NCI-H1694 treated with DMSO at 0.1 percent for 48 hours (cell line): ENCODE data around the gene SPPL2B.

Source experiments
- DNase-seq: peaks from one replicate; lab custom pipeline; 2025; lab: John Stamatoyannopoulos, UW

The SPPL2B gene

DNA sequence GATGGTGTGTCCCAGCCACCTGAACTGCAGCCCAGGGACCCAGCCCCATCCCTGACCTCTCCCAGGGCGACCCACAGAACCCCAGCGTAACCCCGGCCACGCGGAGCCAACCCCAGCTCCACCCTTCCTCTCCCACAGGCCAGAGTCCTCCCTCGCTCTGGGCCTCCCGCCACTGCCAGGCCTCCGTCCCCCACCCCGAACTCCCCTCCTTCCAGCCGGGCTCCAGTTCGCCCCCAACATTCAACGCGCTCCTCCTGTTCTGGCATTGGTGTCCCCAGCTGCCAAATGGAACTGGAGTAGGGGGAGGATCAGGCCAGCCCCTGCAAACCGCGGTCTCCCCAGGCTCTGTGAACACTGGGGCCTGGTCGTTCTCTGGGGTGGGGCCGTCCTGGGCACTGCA lies 28.0 kb upstream of the SPPL2B start:
- no peak for DNase-seq

DNA sequence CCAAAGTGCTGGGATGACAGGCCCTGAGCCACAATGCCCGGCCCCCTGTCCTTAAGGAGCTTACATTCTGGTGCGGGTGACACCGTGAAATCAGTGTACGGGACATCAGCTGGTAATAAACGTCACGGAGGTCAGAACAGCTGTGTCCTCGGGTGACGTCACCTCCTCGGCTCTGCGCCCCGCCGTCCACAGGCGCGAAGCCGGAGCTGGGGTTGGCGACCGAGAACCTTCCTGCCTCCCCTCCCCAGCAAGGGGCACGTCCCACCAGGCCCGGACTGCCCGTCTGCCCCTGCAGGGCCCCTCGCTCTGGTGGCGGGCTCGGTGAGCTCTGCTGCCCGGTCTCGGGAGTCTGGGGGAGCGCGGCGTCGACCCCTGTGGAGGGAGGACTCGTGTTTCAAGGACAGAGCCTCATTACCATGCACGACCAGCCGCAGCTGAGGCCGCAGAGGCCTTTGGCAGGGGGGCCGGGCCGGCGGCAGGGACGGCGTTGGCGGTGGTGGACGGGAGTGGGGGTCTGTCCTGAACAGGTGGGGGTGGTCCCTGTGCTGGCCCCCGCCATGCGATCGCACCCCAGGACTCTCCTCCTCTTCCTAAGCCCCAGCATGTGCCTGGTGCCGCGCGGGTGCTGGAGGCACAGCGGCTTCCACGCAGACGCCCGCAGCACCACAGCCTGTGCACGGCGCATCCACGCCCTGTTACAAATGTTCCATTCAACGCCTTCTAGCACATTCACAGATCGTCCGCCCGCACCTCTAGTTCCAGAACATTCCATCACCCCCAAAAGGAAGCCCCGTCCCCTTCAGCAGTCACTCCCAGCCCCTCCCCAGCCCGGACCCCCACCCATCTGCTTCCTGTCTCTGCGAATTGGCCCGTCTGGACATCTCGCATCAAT lies 25.9 kb upstream of the SPPL2B start:
- no peak for DNase-seq

DNA sequence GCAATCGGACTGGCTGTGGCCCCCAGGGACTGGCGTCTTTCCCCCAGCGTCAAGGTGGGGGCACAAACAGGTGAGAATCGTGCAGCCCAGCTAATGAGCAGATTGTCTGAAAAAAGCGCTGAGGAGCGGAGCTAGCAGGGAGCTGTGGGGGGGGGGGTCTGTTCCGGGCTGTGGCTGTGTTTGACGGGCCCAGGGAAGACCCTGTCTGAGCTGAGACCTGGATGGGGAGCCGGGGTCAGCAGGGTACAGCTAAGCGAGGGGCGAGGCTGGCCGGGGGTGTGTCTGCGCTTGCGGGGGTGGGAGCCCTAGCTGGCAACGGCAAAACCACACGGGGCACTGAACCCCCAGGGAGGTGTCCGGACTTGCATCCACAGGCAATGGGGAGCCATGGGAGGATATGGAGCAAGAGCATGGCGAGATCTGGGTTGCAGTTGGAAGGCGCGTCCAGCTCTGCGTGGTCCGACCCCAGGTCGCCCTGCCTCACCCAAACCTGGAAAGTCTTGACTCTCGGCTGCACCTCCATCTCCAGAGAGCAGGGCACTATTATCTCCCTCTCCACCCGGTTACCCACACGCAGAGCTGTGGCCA lies 25.2 kb upstream of the SPPL2B start:
- DNase-seq, result no peak

DNA sequence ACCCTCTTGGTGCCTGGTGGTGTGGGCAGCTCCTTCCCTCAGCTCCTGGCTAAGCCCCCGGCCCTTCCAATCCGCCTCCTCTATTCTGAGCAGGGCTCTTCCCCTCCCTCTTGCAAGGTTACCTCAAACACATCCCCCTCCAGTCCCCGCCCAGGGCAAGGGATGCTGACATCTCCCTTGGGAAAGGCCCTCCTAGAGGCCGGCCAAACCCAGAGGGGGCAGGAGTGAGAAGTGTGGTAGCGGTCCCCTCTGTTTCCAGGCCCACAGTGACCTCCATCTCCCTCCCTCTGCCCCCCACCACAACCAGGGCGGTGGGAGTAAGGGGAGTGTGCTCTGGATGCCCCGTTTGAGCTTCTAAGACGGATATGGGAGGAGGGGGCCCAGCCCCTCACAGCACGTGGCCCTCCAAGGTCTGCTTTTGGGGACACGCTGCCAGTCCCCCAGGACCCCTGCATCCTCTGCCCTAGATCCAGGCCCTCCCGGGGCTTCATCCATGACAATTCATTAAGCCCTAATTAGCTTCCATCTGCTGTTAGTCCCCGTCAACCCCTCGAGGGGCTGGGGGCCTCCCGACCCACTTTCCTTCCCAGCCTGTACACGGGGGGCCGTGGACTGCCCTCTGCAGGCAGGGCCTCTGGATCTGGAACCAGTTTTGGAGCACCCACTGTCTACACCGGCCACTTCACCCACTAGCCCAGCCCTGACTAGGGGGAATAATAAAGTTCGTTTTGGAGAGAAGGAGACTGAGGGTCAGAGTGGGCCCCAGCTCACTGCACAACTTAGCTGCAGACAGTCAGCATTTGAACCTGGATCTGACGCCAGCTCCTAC lies 22.8 kb upstream of the SPPL2B start:
- no peak for DNase-seq

DNA sequence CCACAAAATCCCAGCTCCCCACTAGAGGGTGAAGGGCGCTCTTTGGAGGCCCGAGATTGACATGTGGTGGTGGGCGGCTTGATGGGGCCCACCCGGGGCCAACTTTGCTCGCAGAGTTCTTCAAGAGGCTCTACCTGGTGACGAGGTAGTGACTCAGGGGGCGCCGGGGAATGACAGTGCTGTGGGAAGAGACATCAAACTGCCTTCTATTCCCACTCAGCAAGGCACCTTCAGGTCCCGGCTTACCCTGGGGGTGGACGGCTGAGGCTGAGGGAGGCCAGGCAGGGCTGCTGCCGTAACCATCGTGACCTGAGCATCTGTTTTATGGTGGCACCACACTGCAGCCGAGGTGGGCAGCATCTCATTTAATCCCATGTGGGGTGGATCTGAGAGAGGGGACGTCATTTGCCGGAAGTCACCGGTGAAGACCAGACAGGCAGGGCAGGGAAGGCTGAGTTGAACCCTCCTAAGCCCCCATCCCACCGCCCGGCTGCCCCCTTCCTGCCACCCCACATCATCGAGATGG lies 22.1 kb upstream of the SPPL2B start:
- DNase-seq, result no peak

DNA sequence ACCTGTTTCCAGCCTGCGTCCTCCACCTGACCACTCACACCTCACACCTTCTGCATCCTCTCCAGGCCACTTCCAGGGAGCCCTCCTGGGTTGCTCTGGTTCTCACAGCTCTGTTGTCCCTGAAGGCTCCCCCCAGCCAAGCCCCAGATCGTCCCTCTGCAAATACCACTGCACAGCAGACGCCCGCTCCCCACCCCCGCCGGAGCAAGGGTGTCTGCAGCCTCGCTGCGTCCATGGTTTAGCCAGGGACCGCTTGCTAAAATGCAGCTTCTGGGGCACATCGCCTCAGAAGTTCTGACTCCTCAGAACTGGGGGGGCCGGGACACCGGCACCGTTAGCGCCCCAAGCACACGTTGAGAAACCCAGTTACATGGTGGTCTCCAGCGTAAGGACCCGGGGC lies 21.5 kb upstream of the SPPL2B start:
- DNase-seq, result no peak

DNA sequence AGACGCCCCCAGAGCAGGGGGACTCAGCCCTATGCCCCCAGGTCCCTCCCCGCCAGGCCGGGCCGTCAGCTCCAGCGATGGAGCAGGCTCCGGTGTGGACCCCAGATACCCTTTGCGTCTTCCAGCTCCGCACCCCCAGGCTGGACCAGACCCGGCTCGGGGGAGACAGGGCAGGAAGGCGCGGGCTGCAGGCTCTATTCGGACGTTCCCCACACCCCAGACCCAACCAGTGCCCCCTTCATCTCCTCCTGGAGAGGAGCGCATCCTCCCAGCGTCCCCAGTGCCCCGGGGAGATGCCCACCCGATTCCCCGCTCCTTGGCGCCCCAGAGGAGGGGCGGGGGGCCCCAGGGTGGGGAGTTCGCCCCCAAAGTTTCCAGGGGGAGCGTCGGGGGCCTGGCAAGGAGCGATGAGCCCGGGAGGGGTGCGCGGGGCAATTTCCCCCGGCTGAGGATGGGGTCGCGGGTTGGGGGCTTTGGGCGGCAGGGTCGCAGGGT lies 20.9 kb upstream of the SPPL2B start:
- DNase-seq, result no peak

DNA sequence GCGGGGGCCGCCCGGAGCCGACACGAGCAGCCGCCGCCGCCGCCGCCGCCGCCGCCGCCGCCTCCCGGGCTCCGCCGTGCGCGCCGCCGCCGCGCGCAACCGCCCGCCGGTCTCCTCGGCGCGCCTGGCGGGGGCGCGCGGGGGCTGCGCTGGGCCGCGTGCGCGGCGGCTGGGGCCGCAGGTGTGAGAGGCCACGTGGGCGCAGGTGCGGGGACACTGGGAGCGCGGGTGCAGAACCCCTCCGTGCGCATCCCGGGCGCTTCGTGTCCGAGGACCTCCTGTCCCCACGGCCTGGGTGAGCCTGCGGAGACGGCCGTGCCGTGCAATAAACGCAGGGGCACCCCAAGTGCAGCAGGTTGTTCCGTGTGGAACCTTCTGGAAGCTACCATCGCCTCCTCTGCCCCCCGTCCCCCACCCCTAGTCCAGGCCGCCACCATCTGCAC lies 20.3 kb upstream of the SPPL2B start, which contains the start of gene LINGO3:
Gene LINGO3, minus strand, starts transcription at position 41 of the 443 bp plus-strand sequence. CDS start 16,378 bp downstream, outside the sequence.
- DNase-seq, result no peak

DNA sequence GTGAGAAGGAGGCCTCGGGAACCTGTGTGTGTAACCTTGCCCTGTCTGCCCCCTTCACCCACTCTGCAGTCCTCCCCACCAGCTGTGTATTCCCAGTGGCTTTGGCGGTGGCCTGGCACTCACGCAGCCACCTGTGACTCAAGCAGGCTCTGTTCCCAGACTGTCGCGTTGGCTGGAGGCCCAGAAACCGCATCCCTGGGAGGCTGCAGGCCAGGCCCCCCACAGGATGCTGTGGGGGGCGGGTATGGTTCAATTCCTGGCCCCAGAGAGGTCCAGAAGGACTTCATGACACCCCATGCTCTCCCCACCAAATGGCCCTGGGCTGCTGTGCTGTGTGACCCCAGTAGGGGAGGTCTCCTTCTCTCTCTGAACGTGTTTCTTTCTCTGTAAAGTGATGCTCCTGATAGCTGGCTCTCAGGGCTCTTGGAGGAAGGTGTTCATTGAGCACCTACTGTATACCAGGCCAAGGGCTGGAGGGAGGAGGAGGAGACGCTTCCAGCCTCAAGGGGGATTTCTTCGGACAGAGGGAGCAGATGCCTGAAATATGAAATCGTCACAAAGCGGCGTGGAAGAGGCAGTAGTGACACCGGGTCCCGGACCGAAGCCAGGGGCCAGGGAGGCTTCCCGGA lies 18.6 kb upstream of the SPPL2B start:
- peak; percentile 36 for DNase-seq

DNA sequence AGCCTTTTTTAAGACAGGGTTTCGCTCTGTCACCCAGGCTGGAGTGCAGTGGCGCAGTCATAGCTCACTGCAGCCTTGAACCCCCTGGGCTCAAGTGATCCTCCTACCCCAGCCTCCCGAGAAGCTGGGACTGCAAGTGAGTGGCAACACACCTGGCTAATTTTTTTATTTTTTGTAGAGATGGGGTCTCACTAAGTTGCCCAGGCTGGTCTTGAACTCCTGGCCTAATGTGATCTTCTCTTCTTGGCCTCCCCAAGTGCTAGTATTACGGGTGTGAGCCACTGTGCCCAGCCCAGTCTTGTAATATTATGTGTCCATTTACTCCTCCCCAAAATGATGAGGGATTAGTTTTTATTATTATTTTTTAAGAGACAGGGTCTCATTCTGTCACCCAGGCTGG lies 17.4 kb upstream of the SPPL2B start:
- DNase-seq, result no peak

DNA sequence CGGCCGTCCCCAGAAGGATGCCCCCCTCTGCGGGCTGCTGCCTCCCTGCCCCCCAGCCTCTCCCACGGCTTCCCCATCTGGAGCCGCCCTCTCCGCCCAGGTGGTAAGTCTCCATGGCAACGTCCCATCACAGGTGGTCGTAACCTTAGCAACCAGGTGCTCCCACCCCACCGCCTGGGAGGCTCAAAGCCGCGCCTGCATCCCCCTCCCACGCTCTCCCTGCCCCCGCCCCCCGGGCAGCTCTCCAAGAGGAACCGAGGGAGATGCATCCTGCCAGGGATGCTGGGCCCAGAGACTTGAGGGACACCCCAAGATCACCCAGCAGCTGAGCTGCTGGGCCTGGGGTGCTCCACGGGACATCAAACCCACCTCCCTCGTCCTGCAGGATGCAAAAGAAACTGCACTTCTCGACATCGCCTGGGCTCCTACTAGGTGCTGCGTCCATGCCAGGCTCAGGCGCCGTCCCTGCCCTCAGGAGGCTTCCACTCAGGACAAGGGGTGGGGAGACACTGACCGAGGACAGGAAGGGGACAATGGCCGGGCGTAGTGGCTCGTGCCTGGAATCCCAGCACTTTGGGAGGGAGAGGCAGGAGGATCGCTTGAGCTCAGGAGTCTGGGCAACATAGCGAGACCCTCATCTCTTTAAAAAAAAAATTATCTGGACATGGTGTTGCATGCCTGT lies 15.5 kb upstream of the SPPL2B start:
- no peak for DNase-seq

DNA sequence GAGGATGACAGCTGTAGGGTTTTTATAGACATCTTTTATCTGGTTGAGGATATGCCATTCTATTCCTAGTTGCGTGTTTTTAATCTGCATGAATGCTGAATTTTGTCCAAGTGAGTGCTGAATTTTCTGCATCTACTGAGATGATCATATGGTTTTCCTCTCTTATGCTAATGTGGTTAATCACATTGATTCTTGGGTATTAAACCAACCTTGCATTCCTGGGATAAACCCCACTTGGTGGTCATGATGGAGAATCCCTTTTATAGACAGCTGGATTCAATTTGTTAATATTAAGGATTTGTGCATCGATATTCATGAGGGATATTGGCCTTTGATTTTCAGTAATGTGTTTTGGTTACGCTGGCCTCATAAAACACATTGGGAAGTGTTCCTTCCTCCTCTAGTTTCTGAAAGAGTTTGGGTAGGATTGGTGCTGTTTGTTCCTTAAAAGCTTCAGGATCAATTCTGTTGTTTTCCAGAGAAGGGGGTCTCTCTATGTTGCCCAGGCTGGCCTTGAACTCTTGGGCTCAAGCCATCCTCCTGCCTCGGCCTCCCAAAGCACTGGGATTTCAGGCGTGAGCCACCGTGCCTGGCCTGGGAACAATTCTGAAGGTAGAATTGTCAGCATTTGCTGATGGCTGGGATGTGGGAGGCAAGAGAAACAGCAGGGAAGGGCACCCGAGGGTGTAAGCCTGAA lies 13.2 kb upstream of the SPPL2B start:
- DNase-seq, result no peak

DNA sequence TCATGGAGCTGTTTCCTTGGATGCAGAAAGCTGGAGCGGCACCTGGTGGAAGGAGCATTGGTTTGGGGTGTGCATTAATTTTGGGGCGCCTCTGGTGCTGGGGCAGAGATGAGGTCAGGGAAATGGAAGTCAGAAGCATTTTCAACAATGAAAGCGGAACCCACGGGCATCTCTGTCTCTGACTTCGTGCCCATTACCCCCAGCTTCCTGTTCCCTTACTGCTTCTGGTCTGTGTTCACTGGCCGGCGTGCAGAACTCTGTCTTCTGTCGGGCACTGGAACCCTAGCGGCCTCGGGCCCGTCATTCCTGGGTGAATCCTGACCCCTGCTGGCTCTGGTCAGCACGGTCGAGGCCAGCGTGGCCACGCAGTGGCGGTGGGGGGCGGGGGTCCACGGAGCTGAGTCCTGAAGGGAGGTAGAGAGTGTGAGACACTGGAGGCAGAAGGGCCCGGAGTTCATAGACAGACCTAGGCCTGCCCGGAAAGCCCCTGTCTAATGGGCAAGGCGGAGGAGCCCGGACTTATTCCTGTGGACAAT lies 12.6 kb upstream of the SPPL2B start:
- DNase-seq, result no peak

DNA sequence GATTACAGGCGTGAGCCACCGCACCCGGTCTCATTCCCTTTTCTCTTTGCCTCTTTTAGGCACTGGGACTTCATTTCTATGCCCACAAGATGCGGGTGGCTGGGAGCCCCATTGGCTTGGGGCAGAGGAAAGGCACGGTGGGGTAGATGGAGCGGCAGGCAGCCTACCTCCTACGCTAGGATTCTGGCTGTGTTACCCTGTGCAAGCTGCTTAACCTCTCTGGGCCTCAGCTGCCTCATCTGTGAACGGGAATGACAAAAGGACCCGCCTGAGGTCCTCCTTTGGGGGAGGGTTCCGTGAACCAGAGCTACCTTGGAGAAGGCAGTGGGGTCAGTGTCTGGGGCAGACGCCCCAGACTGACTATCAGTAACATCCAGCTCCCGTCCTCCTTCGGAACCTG lies 11.2 kb upstream of the SPPL2B start:
- no peak for DNase-seq

DNA sequence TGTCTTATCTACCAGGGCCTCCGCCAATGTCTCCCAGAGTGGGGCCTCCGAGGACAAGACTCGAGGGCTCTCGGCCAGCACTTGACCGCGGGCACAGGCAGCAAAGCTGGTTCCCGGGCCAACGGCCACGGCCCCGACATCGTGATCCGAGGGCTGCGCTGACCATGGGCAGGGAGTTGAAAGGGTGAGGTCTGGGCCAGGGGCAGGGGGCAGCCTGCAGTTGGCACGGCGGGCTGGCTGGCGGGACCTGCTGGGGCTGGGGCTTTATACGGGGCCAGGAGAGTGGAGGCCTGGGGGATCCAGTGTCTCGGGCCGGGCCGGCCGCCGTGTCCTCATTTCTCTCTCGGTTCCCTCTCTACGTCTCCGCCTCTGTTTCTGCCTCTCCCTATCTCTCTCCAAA lies 10.7 kb upstream of the SPPL2B start:
- no peak for DNase-seq

DNA sequence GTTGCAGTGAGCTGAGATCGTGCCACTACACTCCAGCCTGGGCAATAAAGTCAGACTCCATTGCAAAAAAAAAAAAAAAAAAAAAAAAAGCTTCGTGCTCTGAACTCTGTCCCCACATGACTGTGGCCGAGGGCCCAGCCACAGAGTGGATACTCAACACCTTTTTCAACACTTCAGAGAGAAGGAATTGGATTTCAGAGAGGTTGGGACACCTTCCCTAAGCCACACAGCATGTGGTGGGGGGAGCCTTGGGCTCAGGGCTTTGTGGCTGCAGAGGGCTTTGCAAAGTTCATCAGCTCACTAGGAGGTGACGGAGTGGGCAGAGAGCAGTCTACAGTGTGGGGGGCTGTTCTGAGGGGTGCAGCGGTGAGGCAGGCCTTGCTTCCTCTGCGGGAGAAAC lies 9.6 kb upstream of the SPPL2B start:
- no peak for DNase-seq

DNA sequence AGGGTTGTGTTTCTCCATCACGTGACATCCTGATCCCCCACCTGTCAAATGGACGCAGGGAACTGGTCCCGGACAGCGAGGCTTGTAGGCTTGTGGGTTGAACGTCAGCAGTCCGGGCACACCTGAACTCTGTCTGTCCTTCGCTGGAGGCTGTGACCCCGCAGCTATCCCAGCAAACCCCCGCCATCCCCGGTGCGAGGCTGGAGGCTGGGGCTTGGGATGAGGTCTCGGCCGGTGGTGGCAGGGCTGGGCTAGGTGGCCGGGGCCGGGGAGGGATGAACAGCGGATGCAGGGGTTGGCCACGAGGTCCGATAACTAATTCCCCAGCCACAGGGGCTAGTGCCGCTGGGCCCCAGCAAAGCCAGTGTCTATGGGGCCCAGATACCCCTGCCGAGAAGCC lies 8.9 kb upstream of the SPPL2B start:
- no peak for DNase-seq

DNA sequence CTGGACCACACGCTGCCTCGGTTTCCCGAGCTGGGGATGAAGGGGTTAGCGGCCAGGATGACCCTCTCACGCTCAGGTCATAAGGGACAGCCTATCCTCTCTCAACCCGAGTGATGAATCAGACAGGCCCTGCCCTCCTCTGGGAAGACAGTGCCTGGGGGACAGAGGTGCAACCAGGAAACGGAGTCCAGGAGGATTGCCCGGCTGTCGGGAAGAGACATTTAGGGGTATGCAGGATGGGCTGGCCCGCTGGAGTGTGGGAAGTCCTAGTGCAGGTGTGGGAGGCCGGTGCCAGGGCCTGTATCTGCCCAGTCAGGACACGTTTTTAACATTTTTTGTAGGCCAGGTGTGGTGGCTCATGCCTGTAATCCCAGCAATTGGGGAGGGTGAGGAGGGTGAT lies 8.4 kb upstream of the SPPL2B start:
- DNase-seq, result no peak

DNA sequence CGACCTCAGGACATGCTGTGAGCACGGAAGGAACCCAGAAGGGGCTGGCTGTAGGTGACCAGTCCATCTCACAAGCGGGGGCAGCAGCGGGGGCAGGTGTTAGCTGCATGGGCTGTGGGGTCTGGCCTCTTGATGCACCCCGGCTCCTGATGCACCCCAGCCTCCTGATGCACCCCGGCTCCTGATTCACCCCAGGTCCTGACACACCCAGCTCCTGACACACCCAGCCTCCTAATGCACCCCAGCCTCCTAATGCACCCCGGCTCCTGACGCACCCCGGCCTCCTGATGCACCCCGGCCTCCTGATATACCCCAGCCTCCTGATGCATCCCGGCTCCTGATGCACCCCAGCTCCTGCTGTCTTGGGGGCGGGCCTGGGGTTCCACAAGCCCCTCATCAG lies 7.5 kb upstream of the SPPL2B start:
- DNase-seq, result no peak

DNA sequence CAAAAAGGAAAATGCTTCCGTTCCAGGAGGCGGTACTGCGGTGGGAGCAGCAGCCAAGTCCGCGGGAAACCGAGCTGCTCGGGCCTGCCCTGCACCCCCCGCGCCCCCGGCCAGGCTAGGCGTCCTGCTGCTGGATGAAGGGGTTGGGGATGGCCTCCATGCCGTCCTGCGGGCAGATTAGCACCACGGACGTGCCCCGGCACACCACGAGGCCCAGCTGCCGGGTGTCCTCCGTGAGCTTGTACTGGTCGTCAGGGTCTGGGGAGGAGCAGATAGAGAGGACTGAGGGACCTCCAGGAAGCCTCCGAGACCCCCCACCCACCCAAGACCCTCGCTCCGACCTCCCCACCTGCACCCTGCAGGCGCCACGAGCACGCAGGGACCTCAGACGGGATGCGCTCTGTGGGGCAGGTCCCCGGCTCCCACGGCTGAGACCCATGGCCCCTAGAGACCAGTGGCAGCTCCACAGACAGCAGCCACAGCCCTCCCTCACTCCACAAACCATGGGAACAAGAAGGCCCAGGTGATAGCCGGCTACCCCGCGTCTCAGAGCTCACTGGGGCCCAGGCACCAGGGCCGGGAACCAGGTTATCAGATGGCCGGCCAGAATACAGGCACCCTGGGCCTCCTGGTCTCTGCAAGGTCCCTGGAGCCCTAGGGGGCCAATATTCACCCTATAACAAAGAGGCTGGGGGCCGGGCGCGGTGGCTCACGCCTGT lies 6.8 kb upstream of the SPPL2B start:
- no peak for DNase-seq
